Kidney epithelial cell (primary cell): ENCODE measurements around the gene GMCL1. TPM values are rescaled to one million over a fixed set of nuclear protein-coding genes. Genes with fewer than 3 reads are reported as not detected.

ENCODE experiments used
- DNase-seq: peaks from one replicate; pipeline ENCODE4 v3.0.0-alpha.2; 2010; ENCODE audit warnings: low read depth
- H3K27me3 ChIP-seq: 2 replicates; pipeline ENCODE4 v1.6.0; 2011; ENCODE audit warnings: low read length; ENCODE audit not compliant: control insufficient read depth, insufficient read depth
- H3K36me3 ChIP-seq: 2 replicates; pipeline ENCODE4 v1.5.1; 2011; ENCODE audit warnings: low read length; ENCODE audit not compliant: control insufficient read depth, insufficient read depth
- H3K4me3 ChIP-seq: 2 replicates; pipeline ENCODE4 v1.5.1; 2011; ENCODE audit warnings: low read depth, mild to moderate bottlenecking, control low read depth, low read length
- total RNA-seq: library from RNA; depleted of rRNA; stranded (reverse); fragments of >200 nt; gene quantifications from 2 replicates; pipeline ENCODE4 v1.2.3, GENCODE V29; 2015
- TF ChIP-seq, protein P1 (sequence below): IDR thresholded peaks from 2 replicates; pipeline ENCODE4 v1.5.1; 2011; ENCODE audit warnings: mild to moderate bottlenecking, moderate library complexity, low read length, control low read depth, inconsistent platforms; ENCODE audit not compliant: insufficient read depth, poor library complexity, severe bottlenecking

The GMCL1 gene
- total RNA-seq, 1 donor from 2014 or later, result 12.2 TPM

DNA sequence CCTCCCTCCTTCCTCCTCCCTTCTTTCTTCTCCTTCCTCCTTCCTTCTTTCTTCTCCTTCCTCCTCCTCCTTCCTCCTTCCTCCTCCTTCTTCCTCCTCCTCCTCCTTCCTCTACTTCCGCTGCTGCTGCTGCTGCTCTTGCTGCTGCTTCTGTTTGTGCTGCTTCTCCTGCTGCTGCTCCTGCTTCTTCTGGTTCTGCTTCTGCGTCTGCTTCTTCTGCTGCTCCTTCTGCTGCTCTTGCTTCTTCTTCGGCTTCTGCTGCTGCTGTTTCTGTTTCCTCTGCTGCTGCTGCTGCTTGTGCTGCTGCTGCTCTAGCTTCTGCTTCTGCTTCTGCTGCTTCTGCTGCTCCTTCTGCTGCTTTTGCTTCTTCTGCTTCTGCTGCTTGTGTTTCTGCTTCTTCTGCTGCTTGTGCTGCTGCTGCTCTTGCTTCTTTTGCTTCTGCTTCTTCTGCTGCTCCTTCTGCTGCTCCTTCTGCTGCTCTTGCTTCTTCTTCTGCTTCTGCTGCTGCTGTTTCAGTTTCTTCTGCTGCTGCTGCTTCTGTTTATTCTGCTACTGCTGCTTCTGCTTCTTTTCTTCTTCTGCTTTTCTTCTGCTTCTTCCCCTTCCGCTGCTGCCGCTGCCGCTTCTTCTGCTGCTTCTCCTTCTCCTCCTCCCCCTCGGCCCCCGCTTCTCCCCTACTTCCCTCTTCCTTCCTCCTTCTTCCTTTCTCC is 72.9 kb downstream of the GMCL1 start:
- TF ChIP-seq, protein P1, sequence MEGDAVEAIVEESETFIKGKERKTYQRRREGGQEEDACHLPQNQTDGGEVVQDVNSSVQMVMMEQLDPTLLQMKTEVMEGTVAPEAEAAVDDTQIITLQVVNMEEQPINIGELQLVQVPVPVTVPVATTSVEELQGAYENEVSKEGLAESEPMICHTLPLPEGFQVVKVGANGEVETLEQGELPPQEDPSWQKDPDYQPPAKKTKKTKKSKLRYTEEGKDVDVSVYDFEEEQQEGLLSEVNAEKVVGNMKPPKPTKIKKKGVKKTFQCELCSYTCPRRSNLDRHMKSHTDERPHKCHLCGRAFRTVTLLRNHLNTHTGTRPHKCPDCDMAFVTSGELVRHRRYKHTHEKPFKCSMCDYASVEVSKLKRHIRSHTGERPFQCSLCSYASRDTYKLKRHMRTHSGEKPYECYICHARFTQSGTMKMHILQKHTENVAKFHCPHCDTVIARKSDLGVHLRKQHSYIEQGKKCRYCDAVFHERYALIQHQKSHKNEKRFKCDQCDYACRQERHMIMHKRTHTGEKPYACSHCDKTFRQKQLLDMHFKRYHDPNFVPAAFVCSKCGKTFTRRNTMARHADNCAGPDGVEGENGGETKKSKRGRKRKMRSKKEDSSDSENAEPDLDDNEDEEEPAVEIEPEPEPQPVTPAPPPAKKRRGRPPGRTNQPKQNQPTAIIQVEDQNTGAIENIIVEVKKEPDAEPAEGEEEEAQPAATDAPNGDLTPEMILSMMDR, result no peak
- Histone ChIP-seq H3K27me3 (no peaks in the 10 kb centered on the region), H3K36me3 (peaks cover 2% of the 10 kb centered on the region), H3K4me3 (no peak overlapping the region)
- DNase-seq, result no peak

GRCh38 chr2:69907216-69907615 is 77.8 kb downstream of the GMCL1 start:
- peaks cover 1% of the 10 kb centered on the region for H3K36me3 ChIP-seq
- no peaks in the 10 kb centered on the region for H3K27me3 ChIP-seq
- no peak for DNase-seq
- no peak overlapping the region for H3K4me3 ChIP-seq
- TF ChIP-seq, protein P1, result no peak

GRCh38 chr2:69911985-69912563 is 82.6 kb downstream of the GMCL1 start:
- TF ChIP-seq, protein P1, result peak; percentile 32
- no peak for DNase-seq
- Histone ChIP-seq H3K4me3 (no peak overlapping the region), H3K36me3 (peaks cover 1% of the 10 kb centered on the region), H3K27me3 (no peaks in the 10 kb centered on the region)

DNA sequence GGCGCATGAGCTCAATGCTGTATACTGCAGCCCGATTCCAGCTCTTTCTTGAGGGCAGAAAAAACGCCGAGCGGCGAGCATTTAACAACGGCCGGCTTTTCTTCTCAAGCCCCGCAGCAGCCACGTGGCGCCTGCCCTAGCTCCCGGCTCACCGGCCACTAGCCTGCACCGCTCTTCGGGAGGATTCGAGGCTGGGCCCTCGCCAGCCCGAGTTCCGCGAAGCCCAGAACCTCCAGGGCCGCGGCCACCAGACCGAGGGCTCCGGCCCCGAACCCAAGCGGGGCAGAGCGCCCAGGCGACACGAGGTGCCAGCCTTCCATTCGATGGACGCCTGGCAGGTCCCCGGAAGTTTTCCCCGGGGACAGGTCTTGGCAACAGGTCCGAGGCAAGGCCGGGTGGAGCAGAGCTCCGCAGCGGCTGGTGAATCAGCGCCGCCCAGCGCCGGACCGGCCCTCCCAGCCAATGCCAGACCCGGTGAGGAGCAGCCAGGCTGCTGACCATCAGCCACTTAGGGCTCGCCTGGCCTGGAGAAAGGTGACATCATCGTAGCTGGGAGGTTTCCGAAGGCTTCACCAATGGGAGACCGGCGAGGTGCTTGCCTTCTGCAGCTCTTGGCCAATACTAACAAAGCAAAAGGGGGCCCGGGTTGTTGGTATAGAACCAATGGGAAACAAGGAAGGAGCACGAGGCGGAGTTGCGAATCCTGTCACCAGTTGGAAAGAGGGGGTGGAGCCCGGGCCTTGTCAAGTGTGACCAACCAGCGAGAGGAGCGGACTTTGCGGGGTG is 84.9 kb downstream of the GMCL1 start:
- no peaks in the 10 kb centered on the region for H3K36me3 ChIP-seq
- TF ChIP-seq, protein P1, result peak; percentile 18
- H3K27me3 ChIP-seq, result no peaks in the 10 kb centered on the region
- peak overlapping the region; percentile 59 for H3K4me3 ChIP-seq
- peak; percentile 100 for DNase-seq

DNA sequence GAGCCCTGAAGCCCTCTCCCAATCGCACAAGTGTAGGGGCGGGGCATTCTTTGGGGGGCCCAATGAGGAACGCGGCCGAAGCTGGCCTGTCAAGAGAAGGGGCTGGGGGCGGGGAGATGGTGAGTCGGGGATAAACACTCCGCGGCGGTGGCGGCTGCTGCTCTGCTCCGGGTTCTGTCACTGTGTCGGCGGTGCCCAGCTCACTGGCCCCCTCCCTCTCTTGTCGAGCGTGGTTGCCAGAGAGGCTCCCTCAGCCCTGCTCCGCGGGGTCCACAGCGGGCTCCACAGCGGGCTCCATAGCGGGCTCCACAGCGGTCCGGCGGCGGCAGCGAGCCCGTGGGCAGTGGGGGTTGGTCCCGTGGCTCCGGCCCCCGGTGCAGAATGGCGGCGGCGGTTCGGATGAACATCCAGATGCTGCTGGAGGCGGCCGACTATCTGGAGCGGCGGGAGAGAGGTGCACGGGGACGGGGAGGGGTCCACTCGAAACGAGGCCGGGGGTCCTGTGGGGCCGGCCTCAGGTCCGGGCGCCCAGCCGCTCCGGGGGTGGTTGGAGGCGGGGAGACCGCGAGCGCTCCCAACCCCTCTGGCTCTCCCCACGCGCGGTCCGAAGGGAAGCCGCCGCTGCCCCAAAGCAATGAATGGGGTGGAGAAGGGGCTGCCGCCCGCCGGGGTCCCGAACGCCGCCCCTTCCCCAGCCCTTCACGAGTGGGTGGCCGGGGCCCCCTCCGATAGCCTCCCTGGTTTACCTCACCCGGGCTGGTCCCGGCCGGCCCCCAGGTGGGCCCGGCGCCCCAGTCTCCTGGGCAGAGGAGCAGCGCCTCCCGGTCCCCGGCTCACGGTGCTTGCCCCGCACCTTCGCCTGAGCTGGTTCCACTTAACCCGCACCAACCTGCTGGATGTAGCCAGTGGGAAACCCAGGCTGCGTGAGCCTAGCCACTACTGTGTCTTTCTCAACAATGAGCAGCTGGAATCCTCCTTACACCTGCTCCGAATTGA is 85.8 kb downstream of the GMCL1 start, which contains the start of gene MXD1:
Gene MXD1 (plus strand): TSS at position 160 of the 996 bp plus-strand sequence. CDS start 222 bp downstream, at position 382.
- H3K4me3 ChIP-seq, result peak within 1 kb of the TSS; percentile 85
- no peaks in the 10 kb centered on the region for H3K27me3 ChIP-seq
- H3K36me3 ChIP-seq, result no peaks in the 10 kb centered on the region
- TF ChIP-seq, protein P1, result no peak
- no peak for DNase-seq
